ENCODE measurements around the gene WDR89.
"Not testable (repeated sequence)": the region's sequence is repeated elsewhere in the genome, so short reads cannot be mapped to it uniquely, and the experiment has no call there.

WDR89 gene

GRCh38 chr14:63652406-63652805 is 10.7 kb upstream of the WDR89 start:
- no peak for DNase-seq

GRCh38 chr14:63650256-63650952 is 8.7 kb upstream of the WDR89 start:
- no peak for DNase-seq

GRCh38 chr14:63647696-63648410 is 6.2 kb upstream of the WDR89 start:
- no peak for DNase-seq

- no peak for DNase-seq
These were observed 3.1 kb upstream of the WDR89 start for GRCh38 chr14:63644741-63645140.

- no peak for DNase-seq
These were observed 1.1 kb upstream of the WDR89 start for GRCh38 chr14:63642656-63643382.

GRCh38 chr14:63642229-63642611 is 549 bp upstream of the WDR89 start:
- peak; percentile 90 for DNase-seq

- DNase-seq, result no peak
These were observed 3.2 kb downstream of the WDR89 start for GRCh38 chr14:63638493-63638892.

GRCh38 chr14:63636094-63636635 is 5.5 kb downstream of the WDR89 start:
- not testable (repeated sequence) for DNase-seq

- no peak for DNase-seq
These were observed 7.9 kb downstream of the WDR89 start for GRCh38 chr14:63633801-63634200.

- DNase-seq, result no peak
These were observed 8.6 kb downstream of the WDR89 start for GRCh38 chr14:63632932-63633514.

GRCh38 chr14:63624701-63625100 is 17.0 kb downstream of the WDR89 start:
- no peak for DNase-seq

GRCh38 chr14:63624203-63624602 is 17.5 kb downstream of the WDR89 start:
- no peak for DNase-seq

GRCh38 chr14:63621975-63622374 is 19.7 kb downstream of the WDR89 start:
- not testable (repeated sequence) for DNase-seq

- DNase-seq, result no peak
These were observed 25.7 kb downstream of the WDR89 start for GRCh38 chr14:63616015-63616414.

GRCh38 chr14:63614679-63615363 is 26.9 kb downstream of the WDR89 start:
- no peak for DNase-seq

- DNase-seq, result no peak
These were observed 30.6 kb downstream of the WDR89 start for GRCh38 chr14:63611078-63611477.

GRCh38 chr14:63605041-63605532 is 36.6 kb downstream of the WDR89 start:
- no peak for DNase-seq

GRCh38 chr14:63604626-63605025 is 37.0 kb downstream of the WDR89 start:
- DNase-seq, result no peak

- no peak for DNase-seq
These were observed 37.9 kb downstream of the WDR89 start for GRCh38 chr14:63603749-63604277.

- DNase-seq, result no peak
These were observed 42.9 kb downstream of the WDR89 start for GRCh38 chr14:63598807-63599206.

GRCh38 chr14:63596998-63597658 is 44.5 kb downstream of the WDR89 start:
- no peak for DNase-seq
